ENCODE data around the gene BRPF1. TPM values are rescaled to one million over a fixed set of nuclear protein-coding genes. Genes with fewer than 3 reads are reported as not detected.

The BRPF1 gene
- total RNA-seq, 1 experiment from 2014 or later = 24.7 TPM

- peaks cover 34% of the 10 kb centered on the region for H3K36me3 Mint-ChIP-seq (ENCODE audit: insufficient read depth, unreplicated experiment)
- peak overlapping the region; percentile 63 for H3K27ac Mint-ChIP-seq (ENCODE audit: unreplicated experiment)
- Histone ChIP-seq H3K4me1 (peaks cover 7% of the 10 kb centered on the region; the same call in 1 of the 2 replicates), H3K4me3 (ENCODE audit: low read depth, low read length) (peak overlapping the region; percentile 85), H3K36me3 (ENCODE audit: control insufficient read depth, insufficient read depth, low read length) (no peaks in the 10 kb centered on the region), H3K9me3 (no peaks in the 10 kb centered on the region), H3K27me3 (replicated peaks; ENCODE audit: control insufficient read depth, insufficient read depth, low read length) (no peaks in the 10 kb centered on the region)
- peak in 1 of 2 experiments; percentile 34 for DNase-seq
- peaks cover 22% of the 10 kb centered on the region for H3K4me1 Mint-ChIP-seq (ENCODE audit: low read depth, unreplicated experiment)
- intact Hi-C loops (cut with micrococcal nuclease; ENCODE audit: unreplicated experiment) = loop anchor here (10.0 kb wide), 1 partner anchor 377 kb away; no protein-coding TSS in a partner anchor
- no TSS peak for BruUV-seq (replicated peaks)
- ChIA-PET POLR2A (interaction anchor here (0.7 to 1.7 kb wide), 3 partner anchors 9 to 203 kb away, joined by 3 to 9 read pairs (median 3); partner anchors contain the start of gene OGG1), CTCF (interaction anchor here (0.6 to 1.8 kb wide), 3 partner anchors 17 to 214 kb away, joined by 4 to 7 read pairs (median 4); partner anchors contain the start of genes ARPC4, OGG1 and TADA3)
- no peaks in the 10 kb centered on the region for H3K27me3 Mint-ChIP-seq (ENCODE audit: insufficient read depth, unreplicated experiment)
- no peak for TF ChIP-seq CTCF (IDR thresholded peaks at IDR 0.05; ENCODE audit: insufficient read depth in 1 of 2, low read depth in 1 of 2, low read length in 1 of 2, severe bottlenecking in 1 of 2, unreplicated experiment in 1 of 2)
- no peaks in the 10 kb centered on the region for H3K9me3 Mint-ChIP-seq (ENCODE audit: unreplicated experiment)
- H3K4me3 Mint-ChIP-seq (ENCODE audit: unreplicated experiment) = peak overlapping the region; percentile 84
Measured at GRCh38 chr3:9732080-9732739, 675 bp downstream of the BRPF1 start.

GRCh38 chr3:9732740-9733115 is 1.2 kb downstream of the BRPF1 start:
- no peak for DNase-seq
- intact Hi-C loops (cut with micrococcal nuclease; ENCODE audit: unreplicated experiment) = loop anchor here (10.0 kb wide), 1 partner anchor 378 kb away; no protein-coding TSS in a partner anchor
- peaks cover 34% of the 10 kb centered on the region for H3K36me3 Mint-ChIP-seq (ENCODE audit: insufficient read depth, unreplicated experiment)
- CTCF ChIA-PET = interaction anchor here (0.6 to 1.8 kb wide), 2 partner anchors 60 to 214 kb away, joined by 4 read pairs; partner anchors contain the start of genes ARPC4 and TADA3
- peaks cover 17% of the 10 kb centered on the region for H3K4me1 Mint-ChIP-seq (ENCODE audit: low read depth, unreplicated experiment)
- TF ChIP-seq CTCF (IDR thresholded peaks at IDR 0.05; ENCODE audit: insufficient read depth in 1 of 2, low read depth in 1 of 2, low read length in 1 of 2, severe bottlenecking in 1 of 2, unreplicated experiment in 1 of 2) = no peak
- H3K27me3 ChIP-seq (replicated peaks; ENCODE audit: control insufficient read depth, insufficient read depth, low read length) = no peaks in the 10 kb centered on the region
- no peaks in the 10 kb centered on the region for H3K9me3 ChIP-seq
- H3K27me3 Mint-ChIP-seq (ENCODE audit: insufficient read depth, unreplicated experiment) = no peaks in the 10 kb centered on the region
- H3K4me3 Mint-ChIP-seq (ENCODE audit: unreplicated experiment) = peak overlapping the region; percentile 84
- peaks cover 7% of the 10 kb centered on the region; the same call in 1 of the 2 replicates for H3K4me1 ChIP-seq
- H3K4me3 ChIP-seq (ENCODE audit: low read depth, low read length) = peak overlapping the region; percentile 85
- H3K27ac Mint-ChIP-seq (ENCODE audit: unreplicated experiment) = peak overlapping the region; percentile 63
- no peaks in the 10 kb centered on the region for H3K9me3 Mint-ChIP-seq (ENCODE audit: unreplicated experiment)
- no peaks in the 10 kb centered on the region for H3K36me3 ChIP-seq (ENCODE audit: control insufficient read depth, insufficient read depth, low read length)
- POLR2A ChIA-PET = interaction anchor here (0.7 kb wide), 1 partner anchor 17 kb away, joined by 4 read pairs; the partner anchor contains the start of gene OGG1
- TSS peak; percentile 33 for BruUV-seq (replicated peaks)

DNA sequence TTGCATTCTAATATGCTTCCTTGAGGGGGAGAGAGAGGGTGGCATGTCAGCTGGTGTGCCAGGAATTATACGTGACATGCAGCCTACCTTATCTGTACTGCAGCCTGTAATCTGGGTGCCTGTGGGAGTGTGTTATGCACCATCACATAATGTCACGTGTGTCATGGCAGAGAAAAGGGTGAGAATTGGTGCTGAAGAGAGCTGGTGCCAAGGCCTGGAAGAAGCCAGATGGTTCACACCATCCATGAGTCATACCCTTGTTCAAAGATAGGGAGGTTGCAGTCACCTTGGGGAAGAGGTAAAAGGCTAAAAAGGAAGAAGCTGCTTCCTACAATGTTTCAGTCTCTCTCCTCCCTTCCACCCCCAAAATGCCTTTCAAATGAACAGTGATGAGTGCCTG is 5.3 kb downstream of the BRPF1 start:
- TF ChIP-seq CTCF (IDR thresholded peaks at IDR 0.05; ENCODE audit: insufficient read depth in 1 of 2, low read depth in 1 of 2, low read length in 1 of 2, severe bottlenecking in 1 of 2, unreplicated experiment in 1 of 2) = no peak
- no peak overlapping the region for H3K4me3 ChIP-seq (ENCODE audit: low read depth, low read length)
- Mint-ChIP-seq H3K27ac (ENCODE audit: unreplicated experiment) (no peak overlapping the region), H3K36me3 (ENCODE audit: insufficient read depth, unreplicated experiment) (peaks cover 46% of the 10 kb centered on the region), H3K9me3 (ENCODE audit: unreplicated experiment) (no peaks in the 10 kb centered on the region), H3K4me1 (ENCODE audit: low read depth, unreplicated experiment) (peaks cover 8% of the 10 kb centered on the region), H3K4me3 (ENCODE audit: unreplicated experiment) (no peak overlapping the region), H3K27me3 (ENCODE audit: insufficient read depth, unreplicated experiment) (no peaks in the 10 kb centered on the region)
- CTCF ChIA-PET = interaction anchor here (0.6 kb wide), 1 partner anchor 9 kb away, joined by 3 read pairs; no protein-coding TSS in a partner anchor
- peaks cover 8% of the 10 kb centered on the region; the same call in 1 of the 2 replicates for H3K36me3 ChIP-seq (ENCODE audit: control insufficient read depth, insufficient read depth, low read length)
- no peaks in the 10 kb centered on the region for H3K27me3 ChIP-seq (replicated peaks; ENCODE audit: control insufficient read depth, insufficient read depth, low read length)
- no TSS peak for BruUV-seq (replicated peaks)
- no peak for DNase-seq
- H3K4me1 ChIP-seq = peaks cover 7% of the 10 kb centered on the region; the same call in 1 of the 2 replicates
- intact Hi-C loops (cut with micrococcal nuclease; ENCODE audit: unreplicated experiment) = loop anchor here (10.0 kb wide), 1 partner anchor 382 kb away; no protein-coding TSS in a partner anchor
- no peaks in the 10 kb centered on the region for H3K9me3 ChIP-seq
- POLR2A ChIA-PET = interaction anchor here (0.6 kb wide), 1 partner anchor 27 kb away, joined by 3 read pairs; no protein-coding TSS in a partner anchor

Data from Caco-2 (cell line).